HG02884 (cell line): ENCODE data around the gene RELN.
"Not testable (repeated sequence)": the region's sequence is repeated elsewhere in the genome, so short reads cannot be mapped to it uniquely, and the experiment has no call there.

Source experiments
- ATAC-seq: cut with Tn5 transposase; IDR thresholded peaks from one replicate; pipeline ENCODE4 v1.9.1; 2021; ENCODE audit warnings: mild to moderate bottlenecking, moderate library complexity; ENCODE audit not compliant: unreplicated experiment

RELN gene

GRCh38 chr7:103795107-103795506 is 194.4 kb downstream of the RELN start:
- ATAC-seq = no peak

GRCh38 chr7:103794424-103794823 is 195.0 kb downstream of the RELN start:
- ATAC-seq = no peak

- no peak for ATAC-seq
These were observed 195.8 kb downstream of the RELN start for GRCh38 chr7:103793614-103794013.

- ATAC-seq = no peak
These were observed 197.6 kb downstream of the RELN start for GRCh38 chr7:103791894-103792293.

GRCh38 chr7:103787041-103787440 is 202.4 kb downstream of the RELN start:
- ATAC-seq = not testable (repeated sequence)

- no peak for ATAC-seq
These were observed 204.7 kb downstream of the RELN start for GRCh38 chr7:103784646-103785286.

GRCh38 chr7:103781409-103781808 is 208.0 kb downstream of the RELN start:
- no peak for ATAC-seq

- ATAC-seq = not testable (repeated sequence)
These were observed 208.9 kb downstream of the RELN start for GRCh38 chr7:103780561-103780960.

GRCh38 chr7:103777440-103777839 is 212.0 kb downstream of the RELN start:
- no peak for ATAC-seq

- ATAC-seq = no peak
These were observed 215.7 kb downstream of the RELN start for GRCh38 chr7:103773726-103774125.

- no peak for ATAC-seq
These were observed 217.2 kb downstream of the RELN start for GRCh38 chr7:103772171-103772773.

- ATAC-seq = no peak
These were observed 218.2 kb downstream of the RELN start for GRCh38 chr7:103771294-103771693.

- no peak for ATAC-seq
These were observed 222.8 kb downstream of the RELN start for GRCh38 chr7:103766660-103767059.

- no peak for ATAC-seq
These were observed 223.6 kb downstream of the RELN start for GRCh38 chr7:103765901-103766300.

GRCh38 chr7:103764901-103765300 is 224.6 kb downstream of the RELN start:
- ATAC-seq = no peak

GRCh38 chr7:103762877-103763276 is 226.6 kb downstream of the RELN start:
- ATAC-seq = no peak

- no peak for ATAC-seq
These were observed 227.2 kb downstream of the RELN start for GRCh38 chr7:103762065-103762760.

- ATAC-seq = no peak
These were observed 236.5 kb downstream of the RELN start for GRCh38 chr7:103752995-103753394.

GRCh38 chr7:103751311-103751880 is 238.1 kb downstream of the RELN start:
- no peak for ATAC-seq

GRCh38 chr7:103748680-103749079 is 240.8 kb downstream of the RELN start:
- no peak for ATAC-seq

- no peak for ATAC-seq
These were observed 254.1 kb downstream of the RELN start for GRCh38 chr7:103735377-103735776.

- no peak for ATAC-seq
These were observed 258.3 kb downstream of the RELN start for GRCh38 chr7:103731169-103731568.
